ENCODE measurements around the gene TBC1D22A. TPM values are rescaled to one million over a fixed set of nuclear protein-coding genes. Genes with fewer than 3 reads are reported as not detected.

Gene TBC1D22A
- total RNA-seq, 1 donor from 2014 or later = 87.8 TPM

- no peak for DNase-seq (ENCODE audit: low spot score in 2 of 2)
- peaks cover 0 to 5% of the 10 kb centered on the region in 2 donors for H3K36me3 ChIP-seq
- no peak overlapping the region for H3K4me3 ChIP-seq
- no peak overlapping the region for H3K27ac ChIP-seq
- no peak for TF ChIP-seq CTCF (IDR thresholded peaks at IDR 0.05)
- no peaks in the 10 kb centered on the region for H3K27me3 ChIP-seq
- H3K4me1 ChIP-seq = peaks cover under 1 to 23% of the 10 kb centered on the region in 2 donors
- intact Hi-C loops (cut with DNase I) = no loop called here
- H3K9me3 ChIP-seq = no peaks in the 10 kb centered on the region
These were observed 48.7 kb downstream of the TBC1D22A start for GRCh38 chr22:46810856-46811786.

GRCh38 chr22:46812034-46812605 is 49.7 kb downstream of the TBC1D22A start:
- DNase-seq (ENCODE audit: low spot score in 2 of 2) = no peak
- peaks cover 0 to 5% of the 10 kb centered on the region in 2 donors for H3K36me3 ChIP-seq
- no peak for TF ChIP-seq CTCF (IDR thresholded peaks at IDR 0.05)
- H3K27me3 ChIP-seq = no peaks in the 10 kb centered on the region
- no peak overlapping the region for H3K4me3 ChIP-seq
- H3K4me1 ChIP-seq = peaks cover 3 to 24% of the 10 kb centered on the region in 2 donors
- intact Hi-C loops (cut with DNase I) = no loop called here
- H3K9me3 ChIP-seq = no peaks in the 10 kb centered on the region
- peak overlapping the region in 1 of 2 donors; percentile 72 for H3K27ac ChIP-seq

GRCh38 chr22:46812788-46813187 is 50.3 kb downstream of the TBC1D22A start:
- Histone ChIP-seq H3K4me3 (no peak overlapping the region), H3K4me1 (peaks cover 3 to 24% of the 10 kb centered on the region in 2 donors), H3K9me3 (no peaks in the 10 kb centered on the region), H3K36me3 (no peaks in the 10 kb centered on the region), H3K27me3 (no peaks in the 10 kb centered on the region), H3K27ac (peak overlapping the region in 1 of 2 donors; percentile 72)
- no peak for TF ChIP-seq CTCF (IDR thresholded peaks at IDR 0.05)
- no peak for DNase-seq (ENCODE audit: low spot score in 2 of 2)
- intact Hi-C loops (cut with DNase I) = no loop called here

GRCh38 chr22:46813816-46814597 is 51.6 kb downstream of the TBC1D22A start:
- no peaks in the 10 kb centered on the region for H3K27me3 ChIP-seq
- no peak for DNase-seq (ENCODE audit: low spot score in 2 of 2)
- H3K9me3 ChIP-seq = no peaks in the 10 kb centered on the region
- intact Hi-C loops (cut with DNase I) = no loop called here
- no peaks in the 10 kb centered on the region for H3K36me3 ChIP-seq
- peaks cover 3 to 24% of the 10 kb centered on the region in 2 donors for H3K4me1 ChIP-seq
- H3K4me3 ChIP-seq = no peak overlapping the region
- H3K27ac ChIP-seq = peak overlapping the region; percentile 13 to 72
- no peak for TF ChIP-seq CTCF (IDR thresholded peaks at IDR 0.05)

- peak overlapping the region; percentile 43 to 72 for H3K27ac ChIP-seq
- no peak overlapping the region for H3K4me3 ChIP-seq
- intact Hi-C loops (cut with DNase I) = no loop called here
- H3K4me1 ChIP-seq = peaks cover 3 to 24% of the 10 kb centered on the region in 2 donors
- no peaks in the 10 kb centered on the region for H3K9me3 ChIP-seq
- H3K27me3 ChIP-seq = no peaks in the 10 kb centered on the region
- H3K36me3 ChIP-seq = no peaks in the 10 kb centered on the region
- no peak for DNase-seq (ENCODE audit: low spot score in 2 of 2)
- no peak for TF ChIP-seq CTCF (IDR thresholded peaks at IDR 0.05)
These were observed 52.7 kb downstream of the TBC1D22A start for GRCh38 chr22:46815132-46815531.

Data from ascending aorta (tissue), 2 donors.